MG63 (cell line): ENCODE results near the gene MARF1. TPM values are rescaled to one million over a fixed set of nuclear protein-coding genes. Genes with fewer than 3 reads are reported as not detected.

Source experiments
- DNase-seq: peaks from one replicate; pipeline ENCODE4 v3.0.0-alpha.2; 2020
- H3K27me3 ChIP-seq: fragments of 250-450 bp; sonication (Bioruptor Pico); 2 replicates; pipeline ENCODE4 v1.5.1; 2020; ENCODE audit warnings: mild to moderate bottlenecking, moderate library complexity
- H3K36me3 ChIP-seq: fragments of 250-450 bp; sonication (Bioruptor Pico); 2 replicates; pipeline ENCODE4 v1.5.1; 2020; ENCODE audit warnings: mild to moderate bottlenecking, moderate library complexity
- H3K4me3 ChIP-seq: fragments of 250-450 bp; sonication (Bioruptor Pico); 2 replicates; pipeline ENCODE4 v1.5.1; 2020; ENCODE audit warnings: mild to moderate bottlenecking, moderate library complexity
- H3K9me3 ChIP-seq: fragments of 250-450 bp; sonication (Bioruptor Pico); 2 replicates; pipeline ENCODE4 v1.5.1; 2020; ENCODE audit warnings: mild to moderate bottlenecking, moderate library complexity
- total RNA-seq: library from RNA; depleted of rRNA; stranded (reverse); fragments of >200 nt; shearing (Covaris generic); gene quantifications from 2 replicates; pipeline ENCODE4 v1.2.3, GENCODE V29; 2014; ENCODE audit warnings: low replicate concordance

MARF1 gene
- total RNA-seq, 1 experiment from 2014 or later: 3.2 TPM

GRCh38 chr16:15643946-15644250, 944 bp upstream of the MARF1 start:
- DNase-seq: no peak
- no peaks in the 10 kb centered on the region for H3K27me3 ChIP-seq
- H3K36me3 ChIP-seq: peaks cover 2% of the 10 kb centered on the region
- H3K4me3 ChIP-seq: peak overlapping the region; percentile 72
- no peaks in the 10 kb centered on the region for H3K9me3 ChIP-seq

DNA sequence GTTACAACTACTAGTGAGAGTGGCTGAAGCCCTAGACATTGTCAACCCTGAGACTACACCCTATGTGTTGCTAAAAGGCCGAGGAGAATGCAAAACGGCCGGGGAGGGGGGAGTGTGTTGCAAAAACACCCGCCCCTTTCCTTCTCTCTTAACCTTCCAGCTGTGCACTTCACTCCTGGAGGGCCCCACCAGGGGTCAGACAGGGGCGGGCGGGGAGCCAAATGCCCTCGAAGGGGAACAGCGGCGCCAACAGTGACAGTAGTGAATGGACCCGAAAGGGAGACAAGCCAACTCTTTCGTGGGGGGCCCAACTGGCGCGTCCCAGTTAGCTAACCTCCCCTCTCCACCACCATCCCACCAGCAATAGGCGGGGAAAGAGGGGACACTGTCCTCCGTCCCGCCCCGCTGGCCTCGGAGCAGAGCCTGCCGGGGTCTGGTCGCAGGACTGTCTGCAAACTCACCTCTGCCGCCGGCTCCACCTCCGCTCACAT, 352 bp downstream of the MARF1 start:
- H3K36me3 ChIP-seq: peaks cover 12% of the 10 kb centered on the region
- H3K27me3 ChIP-seq: no peaks in the 10 kb centered on the region
- H3K4me3 ChIP-seq: peak overlapping the region; percentile 72
- DNase-seq: peak; percentile 54
- H3K9me3 ChIP-seq: no peaks in the 10 kb centered on the region

DNA sequence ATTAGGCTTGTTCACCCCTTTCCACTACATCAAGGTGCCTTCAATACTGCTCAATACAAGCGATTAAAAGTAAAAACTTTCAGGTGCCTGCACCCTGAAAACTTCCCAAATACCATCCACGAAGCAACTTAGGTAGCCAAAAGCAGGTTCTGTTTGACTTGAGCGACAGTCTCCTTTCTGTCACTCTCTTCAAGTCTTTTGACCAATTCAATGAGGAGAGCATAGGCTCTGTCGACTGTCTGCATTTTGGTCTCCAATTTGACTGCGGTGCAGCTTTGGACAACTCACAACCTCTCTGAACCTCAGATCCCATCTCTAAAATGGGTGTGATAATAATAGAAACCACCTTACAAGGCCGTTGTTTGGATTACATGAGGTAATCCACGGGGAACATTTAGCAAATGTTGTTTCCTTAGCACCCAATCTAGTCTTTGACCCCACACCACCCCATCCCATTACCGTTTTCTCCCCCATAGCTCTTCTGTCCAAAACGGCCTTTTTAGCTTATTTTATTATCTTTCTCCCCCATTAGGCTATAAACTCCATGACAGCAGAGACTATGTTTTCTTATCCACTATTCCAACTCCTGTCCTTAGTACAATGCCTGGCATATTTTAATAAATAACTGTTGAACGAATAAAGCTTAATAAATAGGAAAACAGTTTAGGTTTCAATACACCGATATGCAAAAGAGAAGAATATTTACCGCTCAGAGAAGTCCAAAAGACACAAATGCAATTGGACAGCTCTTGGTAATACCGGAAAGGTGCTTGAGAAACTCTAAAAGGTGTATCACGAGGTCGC, 999 bp downstream of the MARF1 start:
- DNase-seq: no peak
- no peaks in the 10 kb centered on the region for H3K9me3 ChIP-seq
- no peaks in the 10 kb centered on the region for H3K27me3 ChIP-seq
- peak overlapping the region; percentile 72 for H3K4me3 ChIP-seq
- peaks cover 18% of the 10 kb centered on the region for H3K36me3 ChIP-seq

- H3K36me3 ChIP-seq: peaks cover 27% of the 10 kb centered on the region
- H3K27me3 ChIP-seq: no peaks in the 10 kb centered on the region
- no peak overlapping the region for H3K4me3 ChIP-seq
- DNase-seq: no peak
- no peaks in the 10 kb centered on the region for H3K9me3 ChIP-seq
Measured at GRCh38 chr16:15640966-15641365, 2.0 kb downstream of the MARF1 start.

DNA sequence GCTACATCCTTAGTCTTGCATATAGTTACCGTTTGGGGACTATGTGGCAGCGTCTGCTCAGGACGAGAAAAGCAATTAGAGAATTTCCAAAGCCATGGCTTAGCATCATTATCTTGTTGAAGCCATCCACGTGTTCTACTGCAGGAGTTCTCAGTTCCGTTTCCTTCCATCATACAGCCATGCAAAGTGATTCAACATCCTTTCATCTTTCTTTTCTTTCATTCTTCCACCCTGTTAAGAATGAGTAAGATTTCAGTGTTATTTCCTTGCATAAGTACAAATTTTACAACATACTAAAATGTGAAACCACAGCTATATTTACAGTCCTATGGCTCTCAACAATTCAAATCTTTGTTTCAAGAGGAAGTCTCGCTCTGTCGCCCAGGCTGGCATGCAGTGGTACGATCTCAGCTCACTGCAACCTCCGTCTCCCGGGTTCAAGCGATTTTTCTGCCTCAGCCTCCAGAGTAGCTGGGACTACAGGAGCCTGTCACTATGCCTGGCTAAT, 3.8 kb downstream of the MARF1 start:
- no peak overlapping the region for H3K4me3 ChIP-seq
- no peak for DNase-seq
- H3K9me3 ChIP-seq: no peaks in the 10 kb centered on the region
- H3K36me3 ChIP-seq: peaks cover 44% of the 10 kb centered on the region
- H3K27me3 ChIP-seq: no peaks in the 10 kb centered on the region

GRCh38 chr16:15636392-15636873, 6.5 kb downstream of the MARF1 start:
- DNase-seq: no peak
- peaks cover 63% of the 10 kb centered on the region for H3K36me3 ChIP-seq
- no peaks in the 10 kb centered on the region for H3K9me3 ChIP-seq
- H3K27me3 ChIP-seq: no peaks in the 10 kb centered on the region
- no peak overlapping the region for H3K4me3 ChIP-seq

DNA sequence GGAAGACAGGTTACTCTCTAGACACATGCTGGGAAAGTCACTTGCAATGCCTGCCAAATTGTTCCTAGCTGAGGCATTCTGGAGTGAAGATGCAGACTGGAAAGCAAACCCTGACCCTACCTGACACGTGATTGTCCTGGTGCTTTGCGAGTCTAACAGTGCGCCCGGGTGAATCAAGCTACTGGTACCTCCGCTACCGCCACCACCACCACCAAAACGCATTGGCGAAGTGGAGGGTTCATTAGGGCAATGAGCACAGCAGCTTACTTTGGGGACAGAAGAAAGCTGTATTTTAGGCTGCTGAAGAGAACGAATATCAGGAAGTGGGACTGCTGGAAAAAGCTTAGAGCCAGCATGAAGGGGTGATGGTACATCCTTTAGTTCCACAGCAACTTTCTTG, 7.0 kb downstream of the MARF1 start:
- no peak for DNase-seq
- peaks cover 63% of the 10 kb centered on the region for H3K36me3 ChIP-seq
- H3K9me3 ChIP-seq: no peaks in the 10 kb centered on the region
- no peaks in the 10 kb centered on the region for H3K27me3 ChIP-seq
- no peak overlapping the region for H3K4me3 ChIP-seq

- no peak overlapping the region for H3K4me3 ChIP-seq
- no peaks in the 10 kb centered on the region for H3K27me3 ChIP-seq
- no peak for DNase-seq
- H3K36me3 ChIP-seq: peaks cover 58% of the 10 kb centered on the region
- no peaks in the 10 kb centered on the region for H3K9me3 ChIP-seq
Measured at GRCh38 chr16:15631730-15632409, 11.1 kb downstream of the MARF1 start.

- no peak for DNase-seq
- H3K9me3 ChIP-seq: no peaks in the 10 kb centered on the region
- H3K36me3 ChIP-seq: peaks cover 64% of the 10 kb centered on the region
- H3K27me3 ChIP-seq: no peaks in the 10 kb centered on the region
- H3K4me3 ChIP-seq: no peak overlapping the region
Measured at GRCh38 chr16:15621889-15622288, 21.1 kb downstream of the MARF1 start.

DNA sequence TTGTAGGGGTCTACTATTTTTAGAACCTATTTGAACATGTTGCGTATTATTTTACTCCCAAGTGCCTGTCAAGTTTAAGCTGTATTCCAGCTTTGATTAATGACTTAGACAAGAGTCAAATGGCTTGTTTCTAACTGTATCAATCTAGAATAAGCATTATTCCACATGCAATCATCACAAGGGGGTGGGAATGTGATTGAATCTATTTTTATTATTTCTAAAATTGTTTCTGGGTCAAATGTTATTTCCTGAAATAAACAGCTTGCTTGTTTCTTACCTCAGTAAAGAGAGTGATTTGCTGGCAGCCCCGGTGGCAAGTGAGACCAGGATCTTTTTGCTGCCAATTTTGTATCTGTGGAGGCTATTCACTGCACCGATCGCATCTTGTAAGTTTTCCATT, 21.5 kb downstream of the MARF1 start:
- no peak overlapping the region for H3K4me3 ChIP-seq
- no peaks in the 10 kb centered on the region for H3K9me3 ChIP-seq
- H3K36me3 ChIP-seq: peaks cover 68% of the 10 kb centered on the region
- no peaks in the 10 kb centered on the region for H3K27me3 ChIP-seq
- no peak for DNase-seq

DNA sequence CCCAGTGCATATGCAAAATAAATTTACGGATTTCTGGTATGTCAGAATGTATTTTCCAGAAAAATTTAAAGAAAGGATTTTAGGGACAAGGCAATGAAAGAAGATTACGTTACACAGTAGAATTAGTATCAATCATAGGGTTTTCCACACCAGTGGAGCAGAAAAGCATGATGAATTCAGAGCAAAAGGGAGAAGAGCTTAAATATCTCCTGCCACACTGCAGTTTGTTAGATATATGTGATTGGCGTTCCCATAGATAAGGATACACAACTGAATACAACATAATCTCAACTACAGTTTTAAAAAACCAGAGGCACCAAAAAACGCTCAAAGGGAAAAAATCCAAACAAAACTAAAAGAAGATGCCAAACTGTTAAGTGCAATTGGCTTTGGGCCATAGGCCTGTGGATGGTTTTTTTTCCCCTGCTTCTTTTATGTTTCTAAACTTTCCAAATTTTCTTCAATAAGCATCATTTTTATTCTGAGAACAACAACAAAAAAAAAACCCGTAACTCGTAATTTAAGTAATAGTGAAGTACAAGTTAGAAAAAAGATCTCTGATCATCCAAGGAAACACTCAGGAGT, 22.3 kb downstream of the MARF1 start:
- Histone ChIP-seq H3K4me3 (no peak overlapping the region), H3K36me3 (peaks cover 72% of the 10 kb centered on the region), H3K9me3 (no peaks in the 10 kb centered on the region), H3K27me3 (no peaks in the 10 kb centered on the region)
- no peak for DNase-seq

- Histone ChIP-seq H3K36me3 (peaks cover 62% of the 10 kb centered on the region), H3K4me3 (no peak overlapping the region), H3K27me3 (no peaks in the 10 kb centered on the region), H3K9me3 (no peaks in the 10 kb centered on the region)
- DNase-seq: peak; percentile 33
Measured at GRCh38 chr16:15618392-15618791, 24.6 kb downstream of the MARF1 start.

DNA sequence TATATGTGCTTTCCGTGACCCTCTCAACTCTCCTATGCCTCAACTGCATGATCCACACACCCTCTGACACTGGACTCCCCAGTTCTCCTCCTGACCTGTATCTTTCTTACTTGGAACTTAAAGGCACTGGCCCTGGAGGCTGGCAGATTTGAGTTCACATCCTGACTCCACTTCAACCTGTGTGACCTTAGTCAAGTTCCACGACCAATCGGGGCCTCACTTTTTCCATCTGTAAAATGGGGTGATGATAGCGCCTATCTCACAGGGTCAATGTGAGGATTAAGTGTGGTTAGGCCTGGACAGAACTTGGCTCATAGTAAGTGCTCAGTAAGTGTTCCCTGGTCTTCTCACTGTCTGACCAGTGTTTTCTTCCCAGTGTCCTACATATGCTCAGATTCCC, 25.1 kb downstream of the MARF1 start:
- no peak for DNase-seq
- Histone ChIP-seq H3K27me3 (no peaks in the 10 kb centered on the region), H3K36me3 (peaks cover 65% of the 10 kb centered on the region), H3K4me3 (no peak overlapping the region), H3K9me3 (no peaks in the 10 kb centered on the region)

DNA sequence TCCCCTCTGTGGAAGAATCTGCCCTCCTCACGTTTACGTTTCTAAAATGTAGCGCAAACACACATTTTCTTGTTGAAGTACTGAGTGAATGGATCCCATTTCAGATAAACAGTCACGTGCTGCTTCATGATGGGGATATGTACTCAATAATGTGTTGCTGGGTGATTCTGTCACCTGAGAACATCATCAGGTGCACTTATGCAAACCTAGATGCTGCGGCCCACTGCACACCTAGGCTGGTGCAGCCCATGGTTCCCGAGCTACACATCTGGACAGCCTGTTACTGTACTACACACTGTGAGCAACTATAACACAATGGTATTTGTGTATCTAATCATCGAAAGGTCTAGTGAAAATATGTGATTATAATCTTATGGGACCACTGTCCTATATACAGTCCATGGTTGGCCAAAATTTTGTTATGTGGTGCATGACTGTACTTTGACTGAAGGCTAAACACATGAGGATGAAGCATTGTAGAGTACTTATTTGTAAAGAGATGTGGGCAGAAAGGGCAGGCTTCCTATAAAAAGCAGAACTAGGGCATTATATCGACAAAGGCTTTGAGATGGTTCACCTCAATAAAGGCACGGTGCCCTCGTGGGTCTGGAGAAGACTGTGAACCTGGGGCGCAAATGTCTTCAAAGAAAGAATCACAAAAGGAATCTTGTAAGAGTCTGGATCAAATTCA, 26.3 kb downstream of the MARF1 start:
- no peaks in the 10 kb centered on the region for H3K9me3 ChIP-seq
- H3K4me3 ChIP-seq: no peak overlapping the region
- peaks cover 71% of the 10 kb centered on the region for H3K36me3 ChIP-seq
- H3K27me3 ChIP-seq: no peaks in the 10 kb centered on the region
- no peak for DNase-seq

DNA sequence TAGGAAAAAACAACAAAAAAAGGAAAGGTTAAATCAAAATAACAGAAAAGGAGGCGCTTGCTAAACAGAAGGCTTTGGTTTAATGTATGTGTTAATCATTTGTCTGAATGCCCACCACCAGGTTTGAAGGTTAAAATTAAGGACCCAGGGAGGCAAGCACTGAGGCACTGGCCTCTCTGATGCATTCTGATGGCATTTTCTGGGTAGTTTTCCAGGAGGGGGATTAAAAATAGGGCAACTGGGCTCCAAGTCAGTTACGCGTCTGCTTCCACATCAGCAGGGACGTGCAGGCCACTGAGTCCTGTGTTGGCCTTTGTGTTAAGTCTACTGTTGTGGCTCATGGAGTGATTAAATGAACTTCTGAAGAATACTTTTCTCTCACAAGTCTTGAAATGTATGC, 26.9 kb downstream of the MARF1 start:
- no peaks in the 10 kb centered on the region for H3K9me3 ChIP-seq
- no peak for DNase-seq
- no peak overlapping the region for H3K4me3 ChIP-seq
- H3K27me3 ChIP-seq: no peaks in the 10 kb centered on the region
- peaks cover 69% of the 10 kb centered on the region for H3K36me3 ChIP-seq

DNA sequence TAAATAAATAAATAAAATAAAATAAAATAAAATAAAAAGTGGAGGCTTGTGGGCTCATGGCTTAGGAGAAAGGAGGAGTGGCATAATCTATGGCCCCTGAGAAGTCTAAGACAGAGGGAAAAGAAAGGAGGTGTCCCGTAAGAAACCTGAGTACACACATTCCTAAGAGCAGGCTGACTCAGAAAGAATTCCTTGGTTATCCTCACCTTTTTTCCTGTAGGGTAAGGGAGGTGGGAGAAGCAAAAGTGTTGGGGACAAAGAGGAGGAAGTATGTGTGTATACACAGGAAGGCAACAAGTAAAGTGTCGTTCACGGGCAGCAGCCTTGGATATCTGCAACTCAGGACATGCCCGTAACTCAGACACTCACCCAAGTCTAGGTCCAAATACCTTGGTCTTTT, 29.3 kb downstream of the MARF1 start:
- no peaks in the 10 kb centered on the region for H3K9me3 ChIP-seq
- no peak for DNase-seq
- H3K27me3 ChIP-seq: no peaks in the 10 kb centered on the region
- peaks cover 67% of the 10 kb centered on the region for H3K36me3 ChIP-seq
- H3K4me3 ChIP-seq: no peak overlapping the region

GRCh38 chr16:15611610-15612009, 31.3 kb downstream of the MARF1 start:
- Histone ChIP-seq H3K9me3 (no peaks in the 10 kb centered on the region; the same call in 1 of the 2 replicates), H3K27me3 (no peaks in the 10 kb centered on the region), H3K4me3 (no peak overlapping the region), H3K36me3 (peaks cover 72% of the 10 kb centered on the region)
- DNase-seq: no peak
